Smooth muscle cell (in vitro differentiated cells): ENCODE data around the gene POU6F2. TPM values are rescaled to one million over a fixed set of nuclear protein-coding genes. Genes with fewer than 3 reads are reported as not detected.

Source experiments
- DNase-seq: peaks from one replicate; lab custom pipeline; 2025; ENCODE audit not compliant: unreplicated experiment; lab: John Stamatoyannopoulos, UW
- H2AFZ ChIP-seq: fragments of 200-600 bp; sonication (generic); 2 replicates; pipeline ENCODE4 v1.6.0; 2016; ENCODE audit warnings: antibody characterized with exemption, low read depth, mild to moderate bottlenecking
- H3F3A ChIP-seq: fragments of 200-600 bp; sonication (generic); 2 replicates; pipeline ENCODE4 v1.6.0; 2017; ENCODE audit warnings: antibody characterized with exemption, low read depth
- H3K27ac ChIP-seq: fragments of 200-600 bp; sonication (generic); 2 replicates; pipeline ENCODE4 v1.5.1; 2016; ENCODE audit warnings: low read depth, mild to moderate bottlenecking
- H3K27me3 ChIP-seq: fragments of 200-600 bp; sonication (generic); 2 replicates; pipeline ENCODE4 v1.6.1; 2016; ENCODE audit warnings: low read depth, mild to moderate bottlenecking
- H3K36me3 ChIP-seq: fragments of 200-600 bp; sonication (generic); 2 replicates; pipeline ENCODE4 v1.5.1; 2016; ENCODE audit warnings: low read depth
- H3K4me1 ChIP-seq: fragments of 200-600 bp; sonication (generic); 2 replicates; pipeline ENCODE4 v1.5.1; 2016; ENCODE audit warnings: low read depth
- H3K4me2 ChIP-seq: fragments of 200-600 bp; sonication (generic); 2 replicates; pipeline ENCODE4 v1.6.0; 2016; ENCODE audit warnings: mild to moderate bottlenecking
- H3K4me3 ChIP-seq: fragments of 200-600 bp; sonication (generic); 2 replicates; pipeline ENCODE4 v1.5.1; 2016; ENCODE audit warnings: mild to moderate bottlenecking
- H3K79me2 ChIP-seq: fragments of 200-600 bp; sonication (generic); 2 replicates; pipeline ENCODE4 v1.6.0; 2016; ENCODE audit warnings: low read depth, mild to moderate bottlenecking
- H3K9ac ChIP-seq: fragments of 200-600 bp; sonication (generic); 2 replicates; pipeline ENCODE4 v1.6.0; 2016; ENCODE audit warnings: low read depth
- H3K9me3 ChIP-seq: fragments of 200-600 bp; sonication (generic); replicated peaks from 2 replicates; pipeline ENCODE4 v1.5.1; 2016; ENCODE audit warnings: low read depth
- H4K20me1 ChIP-seq: fragments of 200-600 bp; sonication (generic); 2 replicates; pipeline ENCODE4 v1.6.0; 2016; ENCODE audit warnings: low read depth
- WGBS: methylation state at CpG from one replicate; pipeline ENCODE4 v1.1.7; 2016; ENCODE audit warnings: low lambda C conversion rate; 5-methylcytosine and 5-hydroxymethylcytosine counted together
- polyA plus RNA-seq: library from polyadenylated mRNA; unstranded; fragments of >200 nt; fragmentation: Nextera tagmentation; extraction: Ambion mirVana; gene quantifications from 2 replicates; pipeline ENCODE4 v1.2.1, GENCODE V29; 2016
- total RNA-seq: library from RNA; depleted of rRNA; stranded (reverse); fragments of >200 nt; gene quantifications from 2 replicates; pipeline ENCODE4 v1.2.3, GENCODE V29; 2014
- TF ChIP-seq, protein P1 (sequence below): fragments of 200-600 bp; sonication (generic); IDR thresholded peaks from 2 replicates; pipeline ENCODE4 v1.5.1; 2017; ENCODE audit warnings: borderline replicate concordance, mild to moderate bottlenecking, antibody characterized with exemption; ENCODE audit not compliant: insufficient read depth, poor library complexity, severe bottlenecking

POU6F2 gene
- total and polyA plus RNA-seq, 2 experiments from 2014 or later = 1.2 TPM

GRCh38 chr7:39353615-39354376, 376.1 kb downstream of the POU6F2 start:
- Histone ChIP-seq H3K4me2 (peak overlapping the region; percentile 69), H3K27me3 (no peaks in the 10 kb centered on the region), H3K79me2 (no peaks in the 10 kb centered on the region), H3F3A (peaks cover 12% of the 10 kb centered on the region), H4K20me1 (no peaks in the 10 kb centered on the region), H3K36me3 (no peaks in the 10 kb centered on the region), H3K27ac (peak overlapping the region; percentile 49), H3K9ac (no peak overlapping the region), H3K4me1 (peaks cover 32% of the 10 kb centered on the region), H3K9me3 (no peaks in the 10 kb centered on the region), H2AFZ (no peak overlapping the region), H3K4me3 (no peak overlapping the region)
- WGBS = 13% methylated on average over 17 of the region's 17 CpGs
- TF ChIP-seq, protein P1, sequence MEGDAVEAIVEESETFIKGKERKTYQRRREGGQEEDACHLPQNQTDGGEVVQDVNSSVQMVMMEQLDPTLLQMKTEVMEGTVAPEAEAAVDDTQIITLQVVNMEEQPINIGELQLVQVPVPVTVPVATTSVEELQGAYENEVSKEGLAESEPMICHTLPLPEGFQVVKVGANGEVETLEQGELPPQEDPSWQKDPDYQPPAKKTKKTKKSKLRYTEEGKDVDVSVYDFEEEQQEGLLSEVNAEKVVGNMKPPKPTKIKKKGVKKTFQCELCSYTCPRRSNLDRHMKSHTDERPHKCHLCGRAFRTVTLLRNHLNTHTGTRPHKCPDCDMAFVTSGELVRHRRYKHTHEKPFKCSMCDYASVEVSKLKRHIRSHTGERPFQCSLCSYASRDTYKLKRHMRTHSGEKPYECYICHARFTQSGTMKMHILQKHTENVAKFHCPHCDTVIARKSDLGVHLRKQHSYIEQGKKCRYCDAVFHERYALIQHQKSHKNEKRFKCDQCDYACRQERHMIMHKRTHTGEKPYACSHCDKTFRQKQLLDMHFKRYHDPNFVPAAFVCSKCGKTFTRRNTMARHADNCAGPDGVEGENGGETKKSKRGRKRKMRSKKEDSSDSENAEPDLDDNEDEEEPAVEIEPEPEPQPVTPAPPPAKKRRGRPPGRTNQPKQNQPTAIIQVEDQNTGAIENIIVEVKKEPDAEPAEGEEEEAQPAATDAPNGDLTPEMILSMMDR = peak; percentile 17
- DNase-seq = no peak

DNA sequence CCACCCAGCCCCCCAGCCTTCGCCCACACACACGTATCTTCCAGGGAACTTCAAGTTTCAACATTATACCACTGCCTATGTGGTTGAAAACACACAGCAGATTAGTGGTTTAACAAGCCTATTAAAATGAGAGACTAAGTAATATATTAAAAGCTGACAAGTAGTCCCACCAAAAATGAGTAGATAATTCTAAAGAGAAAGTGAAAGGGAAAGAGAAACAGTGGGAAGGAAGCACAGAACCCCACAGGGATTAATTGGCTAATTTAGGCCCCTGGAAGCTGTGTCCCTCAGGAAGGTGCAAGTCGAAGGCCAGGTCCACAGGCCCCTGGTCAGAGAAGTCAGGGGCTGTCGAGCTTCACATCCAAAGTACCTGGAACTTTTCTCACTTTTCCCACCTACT, 378.0 kb downstream of the POU6F2 start:
- peak overlapping the region; percentile 33 for H3K27ac ChIP-seq
- no peaks in the 10 kb centered on the region for H3K36me3 ChIP-seq
- no peak overlapping the region for H3K4me3 ChIP-seq
- TF ChIP-seq, protein P1 = no peak
- H3K4me2 ChIP-seq = peak overlapping the region; percentile 69
- no peaks in the 10 kb centered on the region for H4K20me1 ChIP-seq
- H2AFZ ChIP-seq = no peak overlapping the region
- H3K9me3 ChIP-seq = no peaks in the 10 kb centered on the region
- H3F3A ChIP-seq = peaks cover 12% of the 10 kb centered on the region
- no peaks in the 10 kb centered on the region for H3K79me2 ChIP-seq
- no peak overlapping the region for H3K9ac ChIP-seq
- no peaks in the 10 kb centered on the region for H3K27me3 ChIP-seq
- DNase-seq = no peak
- WGBS = 60% methylated on average over 4 of the region's 4 CpGs
- H3K4me1 ChIP-seq = peaks cover 32% of the 10 kb centered on the region

DNA sequence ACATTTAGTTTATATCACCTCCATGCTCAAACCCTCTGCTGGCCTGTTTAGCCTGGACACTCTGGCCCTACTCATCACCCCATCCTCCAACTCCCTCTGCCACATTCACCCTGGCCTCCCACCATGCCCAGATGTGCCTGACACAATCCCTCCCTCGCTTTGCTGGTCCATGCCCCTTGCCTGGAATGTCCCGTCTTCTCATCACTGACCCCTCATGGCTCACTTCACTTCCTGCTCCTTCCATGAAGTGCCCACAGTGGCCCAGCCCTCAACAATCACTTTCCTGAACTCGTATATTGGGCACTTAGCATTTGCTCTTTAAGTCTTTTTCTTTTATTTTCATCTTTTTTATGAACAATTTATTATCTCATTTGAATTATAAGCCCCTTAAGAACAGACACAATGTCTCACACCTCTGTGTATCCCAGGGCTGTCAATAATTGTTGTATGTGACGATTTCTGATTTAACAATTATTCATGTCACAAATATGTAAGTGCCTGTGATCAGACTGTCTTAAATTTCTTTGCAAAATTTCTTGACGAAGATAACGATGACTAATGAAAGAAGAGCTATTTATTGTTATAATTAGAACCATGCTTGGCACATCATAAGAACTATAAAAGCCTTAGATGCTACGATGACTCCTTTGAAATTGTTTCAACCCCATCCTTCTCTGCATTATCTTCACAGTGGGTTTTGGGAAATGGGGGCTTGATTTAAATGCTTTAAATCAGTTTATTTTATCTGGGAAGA, 378.6 kb downstream of the POU6F2 start:
- Histone ChIP-seq H3K4me3 (no peak overlapping the region), H2AFZ (no peak overlapping the region), H3F3A (peaks cover 12% of the 10 kb centered on the region), H3K36me3 (no peaks in the 10 kb centered on the region), H3K9ac (no peak overlapping the region), H3K4me1 (peaks cover 32% of the 10 kb centered on the region), H3K27ac (no peak overlapping the region), H3K9me3 (no peaks in the 10 kb centered on the region), H3K79me2 (no peaks in the 10 kb centered on the region), H3K4me2 (no peak overlapping the region), H4K20me1 (no peaks in the 10 kb centered on the region), H3K27me3 (no peaks in the 10 kb centered on the region)
- WGBS = 72% methylated on average over 7 of the region's 7 CpGs
- TF ChIP-seq, protein P1 = no peak
- DNase-seq = no peak
